HG03354 (cell line): Measurements from ENCODE around the gene FAM13A.
A peak's percentile ranks its signal among the peaks of the same experiment; 100 is the strongest.

Experiments
- ATAC-seq: cut with Tn5 transposase; IDR thresholded peaks from one replicate; pipeline ENCODE4 v1.9.1; 2021; ENCODE audit warnings: mild to moderate bottlenecking; ENCODE audit not compliant: unreplicated experiment, poor library complexity, severe bottlenecking

Gene FAM13A

DNA sequence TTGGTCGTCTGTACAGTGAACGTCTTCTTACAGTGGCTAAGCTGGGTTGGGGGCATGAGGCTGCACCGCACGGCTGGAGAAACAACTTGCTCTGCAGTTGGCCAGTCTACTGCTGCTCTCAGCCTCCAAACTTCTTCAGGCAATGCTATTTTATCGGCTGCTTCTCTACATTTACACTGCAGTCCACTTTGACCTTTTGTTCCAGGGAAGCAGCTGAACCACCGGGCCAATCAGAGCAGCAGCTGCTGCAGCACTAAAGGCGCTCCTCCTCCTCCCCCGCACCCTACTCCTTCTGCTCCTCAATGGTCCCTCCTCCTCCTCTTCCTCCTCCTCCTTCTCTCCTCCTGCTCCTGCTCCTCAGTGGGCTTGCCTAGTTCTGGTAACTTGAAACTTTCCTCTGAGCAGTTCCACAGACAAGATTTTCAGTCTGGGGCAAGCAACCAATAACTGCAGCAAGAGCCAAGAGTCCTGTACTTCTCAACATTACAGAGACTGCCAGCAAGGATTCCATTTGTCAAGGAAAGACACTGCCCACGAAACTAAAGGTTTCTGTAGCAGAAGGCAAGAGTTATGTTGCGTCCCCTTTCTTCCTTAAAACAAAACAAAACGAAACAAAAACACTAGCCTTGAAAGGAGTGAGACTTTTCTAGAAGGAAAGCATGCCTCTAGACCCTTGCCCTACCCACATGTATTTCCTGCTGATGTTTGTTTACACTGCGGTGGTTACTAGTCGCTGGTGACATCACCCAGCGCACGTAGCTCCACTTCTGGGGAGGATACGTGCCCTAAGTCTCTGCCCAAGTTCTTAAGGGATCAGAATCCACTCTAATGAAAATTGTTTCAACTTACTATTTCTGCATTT, 233.7 kb downstream of the FAM13A start:
- peak; percentile 97 for ATAC-seq

DNA sequence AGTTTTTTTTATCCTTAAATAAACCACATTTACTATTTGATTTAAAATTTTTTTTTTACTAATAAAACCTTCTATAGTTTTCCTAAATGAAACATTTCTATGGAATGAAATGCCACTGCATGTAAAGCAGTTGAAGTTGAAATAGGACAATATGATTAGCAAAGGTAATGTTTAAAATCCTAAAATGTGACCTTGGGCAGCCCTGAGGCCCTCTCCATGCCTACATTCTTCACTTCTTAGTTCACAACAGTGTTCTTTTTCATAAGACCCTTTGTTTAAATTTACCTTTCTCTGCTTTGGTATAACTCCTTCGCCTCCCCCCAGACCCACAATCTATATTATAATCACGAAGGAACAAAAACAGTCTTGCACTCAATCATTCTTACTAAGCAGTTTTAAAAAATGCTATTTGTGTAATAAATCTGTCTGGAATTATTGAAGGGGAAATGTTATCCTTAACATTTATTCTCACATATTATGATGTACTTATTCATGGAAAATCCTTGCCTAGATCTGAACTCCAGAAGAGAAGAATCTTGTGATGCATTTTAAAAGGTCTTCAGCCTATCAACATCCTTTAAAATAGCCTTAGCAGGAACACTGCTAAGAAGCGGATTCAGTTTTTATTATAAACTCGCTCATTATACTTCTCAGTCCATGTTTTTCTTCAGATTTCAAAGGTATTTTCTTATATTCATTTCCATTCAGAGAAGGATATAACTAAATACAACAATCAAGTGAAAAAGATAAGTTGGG, 234.8 kb downstream of the FAM13A start:
- ATAC-seq = no peak

- ATAC-seq = no peak
Measured at GRCh38 chr4:88821522-88821921, 235.5 kb downstream of the FAM13A start.

GRCh38 chr4:88820698-88821415, 236.1 kb downstream of the FAM13A start:
- no peak for ATAC-seq

GRCh38 chr4:88819818-88820697, 236.9 kb downstream of the FAM13A start:
- ATAC-seq = no peak

DNA sequence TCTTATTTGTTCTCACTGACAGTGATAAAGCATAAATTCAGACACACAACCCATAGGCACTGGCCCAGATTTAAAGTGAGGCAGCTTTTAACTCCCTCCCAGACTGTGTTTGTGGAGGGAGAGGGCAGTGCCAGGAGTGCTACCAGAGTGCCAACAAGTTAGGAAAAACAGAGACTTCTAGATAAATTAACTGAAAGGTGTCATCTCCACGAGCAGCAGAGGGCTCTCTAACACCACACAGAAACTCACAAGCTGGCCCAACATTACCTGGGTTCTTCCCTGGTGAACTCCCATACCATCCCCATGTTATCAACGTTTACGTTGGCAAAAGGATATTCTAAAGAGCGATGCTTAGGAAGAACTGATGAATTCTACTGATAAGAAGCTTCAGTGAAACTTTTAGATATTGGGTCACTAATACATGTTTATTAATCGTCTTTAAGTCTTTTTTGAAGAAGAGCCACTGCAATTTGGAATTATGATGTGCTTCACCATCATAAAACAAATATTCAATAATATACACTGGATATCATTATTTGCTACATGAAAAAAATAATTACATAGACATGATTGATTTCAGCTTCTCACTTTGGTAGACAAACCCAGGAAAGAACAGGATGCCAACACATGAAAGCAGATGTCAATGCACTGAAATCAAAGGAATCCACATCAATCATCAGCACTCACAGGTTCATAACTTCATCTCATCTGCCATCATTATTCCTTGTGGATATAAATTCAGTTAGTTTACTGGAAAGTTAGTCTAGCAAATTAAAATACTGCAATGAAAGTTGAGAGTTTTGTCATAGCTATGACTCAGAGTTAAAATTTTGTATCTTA, 238.1 kb downstream of the FAM13A start:
- no peak for ATAC-seq

DNA sequence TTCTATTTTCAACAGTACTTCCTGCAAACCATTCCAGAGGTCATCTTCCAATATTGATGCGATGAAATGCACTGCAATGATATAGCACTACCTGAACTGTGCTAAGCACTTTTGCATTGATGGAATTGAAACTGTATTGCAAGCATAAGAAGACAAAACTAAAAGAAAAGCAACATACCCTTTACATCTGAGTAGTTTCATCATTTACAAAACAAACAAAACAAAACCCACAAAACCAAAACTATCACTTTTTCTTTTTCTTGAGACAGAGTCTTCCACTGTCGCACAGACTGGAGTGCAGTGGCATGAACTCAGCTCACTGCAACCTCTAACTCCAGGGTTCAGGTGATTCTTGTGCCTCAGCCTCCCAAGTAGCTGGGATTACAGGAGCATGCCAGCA, 239.2 kb downstream of the FAM13A start:
- ATAC-seq = no peak

GRCh38 chr4:88816360-88816759, 240.6 kb downstream of the FAM13A start:
- ATAC-seq = no peak

GRCh38 chr4:88814043-88814617, 242.9 kb downstream of the FAM13A start:
- no peak for ATAC-seq

DNA sequence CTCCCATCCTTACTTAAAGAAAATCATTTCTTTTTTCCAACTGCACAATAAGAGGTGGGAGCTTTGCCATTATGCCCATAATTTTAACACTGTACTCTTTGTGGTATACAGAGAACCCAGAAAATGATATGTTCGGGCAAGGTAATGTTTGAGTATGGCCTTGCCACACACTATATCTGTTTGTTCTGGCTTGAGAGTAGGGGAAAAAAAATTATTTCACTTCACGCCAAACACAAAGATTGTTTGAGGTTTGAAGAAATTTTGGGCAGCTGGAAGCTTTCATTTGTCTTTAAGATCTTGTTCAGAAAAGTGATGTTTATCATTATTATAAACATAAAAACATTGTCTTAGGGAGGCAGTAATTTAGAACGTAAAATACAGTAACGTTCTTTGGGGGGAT, 244.0 kb downstream of the FAM13A start:
- ATAC-seq = no peak

DNA sequence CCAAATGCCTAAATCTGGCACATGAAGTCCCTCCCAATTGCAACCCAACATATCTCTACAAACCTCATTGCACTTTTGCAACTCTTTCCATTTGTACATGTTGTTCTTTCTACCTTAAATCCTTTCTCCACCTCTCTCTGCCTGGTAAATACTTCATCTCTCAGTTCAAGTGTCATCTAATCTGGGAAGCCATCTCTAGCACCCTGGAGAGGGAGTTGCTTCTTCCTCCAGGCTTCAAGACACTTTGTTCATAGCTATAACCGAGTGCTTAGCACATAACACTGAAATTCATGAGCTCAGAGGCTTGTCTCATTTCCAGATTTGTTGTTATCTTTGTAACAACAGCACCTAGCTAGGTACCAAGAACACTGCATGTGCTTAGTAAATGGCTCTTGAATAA, 244.6 kb downstream of the FAM13A start:
- ATAC-seq = no peak

DNA sequence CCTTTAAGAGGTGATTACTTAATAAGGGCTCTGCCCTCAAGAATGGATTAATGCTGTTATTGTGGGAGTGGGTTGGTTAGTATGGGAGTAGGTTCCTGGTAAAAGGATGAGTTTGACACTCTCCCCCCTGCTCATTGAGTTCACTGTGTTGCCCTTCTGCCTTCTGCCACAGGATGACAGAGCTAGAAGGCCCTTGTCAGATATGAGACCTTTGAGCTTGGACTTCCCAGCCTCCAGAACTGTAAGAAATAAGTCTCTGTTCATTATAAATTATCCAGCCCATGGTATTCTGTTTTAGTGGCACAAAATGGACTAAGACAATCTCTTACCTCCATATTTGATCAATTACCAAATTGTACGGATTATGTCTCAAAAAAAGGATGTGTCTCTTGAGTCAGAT, 245.1 kb downstream of the FAM13A start:
- ATAC-seq = no peak

DNA sequence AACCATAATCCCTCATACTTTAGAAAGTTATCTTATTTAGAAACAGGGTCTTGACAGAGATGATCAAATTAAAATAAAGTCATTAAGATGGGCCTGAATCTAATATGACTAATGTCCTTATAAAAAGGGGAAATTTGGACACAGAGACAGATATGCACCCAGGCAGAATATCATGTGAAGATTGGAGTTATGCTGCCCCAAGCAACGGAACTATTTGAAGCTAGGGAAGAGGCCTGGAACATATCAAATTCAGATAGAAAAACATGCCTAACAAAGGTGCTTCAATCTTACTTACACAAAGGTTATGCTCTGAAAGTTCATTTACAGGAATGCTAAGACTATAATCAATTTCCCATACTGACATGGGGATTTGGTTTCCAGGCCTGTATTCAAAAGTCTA, 246.7 kb downstream of the FAM13A start:
- ATAC-seq = no peak

DNA sequence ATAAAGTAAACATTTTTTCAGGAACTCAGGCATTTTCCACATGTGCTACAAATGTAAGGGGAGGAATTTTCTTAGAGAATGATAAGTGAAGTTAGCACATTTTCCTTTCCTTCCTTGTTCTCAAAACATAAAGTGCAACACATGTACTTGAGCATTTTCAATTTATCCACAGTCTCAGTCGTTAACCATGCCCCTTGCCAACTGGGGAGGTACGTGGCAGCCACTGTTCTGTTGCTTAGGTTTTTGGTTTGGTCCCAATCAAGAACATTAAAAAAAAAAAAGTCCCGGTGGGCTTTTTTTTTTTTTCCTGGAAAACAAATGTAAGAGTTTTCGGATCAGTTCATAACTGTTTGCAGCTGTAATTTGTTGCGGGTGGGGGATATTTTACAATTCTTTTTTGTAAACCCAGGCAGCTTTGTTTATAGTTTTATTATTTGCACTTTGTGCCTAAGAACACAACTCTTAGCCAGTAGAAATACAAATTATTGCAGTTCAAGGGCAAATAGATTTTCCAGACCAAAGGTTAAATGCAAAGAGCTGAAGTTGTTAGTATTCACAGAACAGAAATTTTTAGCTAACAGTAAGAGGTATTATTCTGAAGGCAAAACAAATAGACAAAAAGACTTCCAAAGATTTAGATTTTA, 247.3 kb downstream of the FAM13A start:
- ATAC-seq = no peak

DNA sequence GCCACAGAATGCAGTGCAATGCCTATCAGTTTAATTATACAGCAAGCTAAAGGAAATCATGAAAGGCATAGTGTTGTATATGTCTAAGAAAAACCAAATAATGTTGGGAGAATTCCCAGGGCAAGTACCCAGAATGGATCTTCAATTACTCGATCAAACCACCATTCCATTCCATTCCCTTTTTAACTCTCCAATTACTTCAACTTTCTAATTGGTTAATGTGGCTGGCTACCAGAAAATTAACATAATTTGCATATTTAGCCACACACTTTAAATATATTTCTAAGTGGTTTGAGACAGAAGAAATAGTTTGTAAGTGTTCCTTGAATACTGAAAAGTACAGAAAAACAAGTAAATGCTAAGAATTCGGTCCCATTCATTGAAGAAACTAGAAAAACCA, 247.9 kb downstream of the FAM13A start:
- no peak for ATAC-seq

GRCh38 chr4:88807499-88807898, 249.5 kb downstream of the FAM13A start:
- no peak for ATAC-seq

- no peak for ATAC-seq
Measured at GRCh38 chr4:88804234-88804633, 252.8 kb downstream of the FAM13A start.

DNA sequence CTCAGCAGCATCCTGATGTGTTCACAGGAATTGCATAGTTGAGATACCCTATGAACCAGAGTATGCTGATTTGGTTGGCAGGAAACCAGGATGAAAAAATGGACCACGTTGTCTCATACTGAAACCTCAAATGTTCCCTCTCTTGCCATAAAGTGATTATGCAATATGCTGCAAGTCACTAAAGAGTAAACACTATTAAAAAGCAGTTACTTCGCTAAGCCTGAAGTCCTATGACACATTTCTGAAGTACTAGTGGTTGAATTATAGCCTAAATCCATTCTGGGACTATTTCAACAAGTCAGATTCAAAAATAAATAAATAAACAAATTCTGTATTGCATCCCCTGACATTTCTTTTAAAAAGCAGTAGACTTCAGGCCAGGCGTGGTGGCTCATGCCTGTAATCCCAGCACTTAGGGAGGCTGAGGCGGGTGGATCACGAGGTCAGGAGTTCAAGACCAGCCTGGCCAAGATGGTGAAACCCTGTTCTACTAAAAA, 253.3 kb downstream of the FAM13A start:
- peak; percentile 83 for ATAC-seq
